Measurements from ENCODE around the gene SPRR5. TPM values are rescaled to one million over a fixed set of nuclear protein-coding genes. Genes with fewer than 3 reads are reported as not detected.

SPRR5 gene
- total and polyA plus RNA-seq, 2 experiments from 2014 or later, result not detected

DNA sequence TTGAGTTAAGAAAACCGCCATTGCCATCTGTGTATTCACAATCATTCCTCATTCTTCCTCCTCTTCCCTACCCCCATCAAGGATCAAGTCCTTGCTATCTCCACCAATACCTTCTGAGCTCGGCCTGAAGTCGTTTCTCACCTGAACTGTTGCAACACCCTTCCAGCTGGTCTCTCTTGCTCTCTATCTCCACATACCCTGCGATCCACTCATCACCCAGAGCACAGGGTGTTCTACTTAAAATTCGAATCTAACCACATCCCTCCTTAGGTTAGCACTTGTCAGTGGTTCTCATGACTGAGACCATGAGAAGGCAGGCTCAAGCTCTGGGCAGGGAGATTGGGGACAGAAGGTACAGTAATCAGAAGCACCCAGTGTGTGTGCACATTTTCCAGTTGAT, 34.1 kb upstream of the SPRR5 start:
- TF ChIP-seq, protein P1, sequence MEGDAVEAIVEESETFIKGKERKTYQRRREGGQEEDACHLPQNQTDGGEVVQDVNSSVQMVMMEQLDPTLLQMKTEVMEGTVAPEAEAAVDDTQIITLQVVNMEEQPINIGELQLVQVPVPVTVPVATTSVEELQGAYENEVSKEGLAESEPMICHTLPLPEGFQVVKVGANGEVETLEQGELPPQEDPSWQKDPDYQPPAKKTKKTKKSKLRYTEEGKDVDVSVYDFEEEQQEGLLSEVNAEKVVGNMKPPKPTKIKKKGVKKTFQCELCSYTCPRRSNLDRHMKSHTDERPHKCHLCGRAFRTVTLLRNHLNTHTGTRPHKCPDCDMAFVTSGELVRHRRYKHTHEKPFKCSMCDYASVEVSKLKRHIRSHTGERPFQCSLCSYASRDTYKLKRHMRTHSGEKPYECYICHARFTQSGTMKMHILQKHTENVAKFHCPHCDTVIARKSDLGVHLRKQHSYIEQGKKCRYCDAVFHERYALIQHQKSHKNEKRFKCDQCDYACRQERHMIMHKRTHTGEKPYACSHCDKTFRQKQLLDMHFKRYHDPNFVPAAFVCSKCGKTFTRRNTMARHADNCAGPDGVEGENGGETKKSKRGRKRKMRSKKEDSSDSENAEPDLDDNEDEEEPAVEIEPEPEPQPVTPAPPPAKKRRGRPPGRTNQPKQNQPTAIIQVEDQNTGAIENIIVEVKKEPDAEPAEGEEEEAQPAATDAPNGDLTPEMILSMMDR (IDR thresholded peaks at IDR 0.05; ENCODE audit: low read depth, low read length), result no peak
- Histone ChIP-seq H3K4me3 (no peak overlapping the region), H3K4me1 (ENCODE audit: low read depth) (no peaks in the 10 kb centered on the region), H3K27ac (no peak overlapping the region), H3K36me3 (no peaks in the 10 kb centered on the region), H3K9me3 (ENCODE audit: low read depth) (no peaks in the 10 kb centered on the region), H3K27me3 (no peaks in the 10 kb centered on the region)
- DNase-seq (ENCODE audit: low read depth in 1 of 2, low spot score in 1 of 2), result no peak

DNA sequence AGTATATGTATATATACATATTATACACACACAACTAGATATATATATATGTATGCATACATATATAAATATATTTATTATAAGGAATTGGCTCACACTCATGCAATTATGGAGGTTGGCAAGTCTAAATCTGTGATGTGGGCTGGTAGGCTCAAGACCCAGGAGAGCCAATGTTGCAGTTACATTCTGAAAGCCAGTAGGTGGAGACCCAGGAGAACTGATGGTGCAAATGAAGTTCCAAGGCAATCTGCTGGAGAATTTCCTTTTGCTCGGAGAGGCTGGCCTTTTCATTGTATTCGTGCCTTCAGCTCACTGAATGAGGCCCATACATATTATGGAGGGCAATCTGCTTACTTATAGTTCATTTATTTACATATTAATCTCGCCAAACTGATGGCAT, 29.2 kb upstream of the SPRR5 start:
- no peak overlapping the region for H3K27ac ChIP-seq
- TF ChIP-seq, protein P1 (IDR thresholded peaks at IDR 0.05; ENCODE audit: low read depth, low read length), result no peak
- no peaks in the 10 kb centered on the region for H3K9me3 ChIP-seq (ENCODE audit: low read depth)
- H3K4me1 ChIP-seq (ENCODE audit: low read depth), result no peaks in the 10 kb centered on the region
- H3K36me3 ChIP-seq, result no peaks in the 10 kb centered on the region
- H3K4me3 ChIP-seq, result no peak overlapping the region
- H3K27me3 ChIP-seq, result no peaks in the 10 kb centered on the region
- peak in 1 of 2 donors; percentile 39 for DNase-seq (ENCODE audit: low read depth in 1 of 2, low spot score in 1 of 2)

DNA sequence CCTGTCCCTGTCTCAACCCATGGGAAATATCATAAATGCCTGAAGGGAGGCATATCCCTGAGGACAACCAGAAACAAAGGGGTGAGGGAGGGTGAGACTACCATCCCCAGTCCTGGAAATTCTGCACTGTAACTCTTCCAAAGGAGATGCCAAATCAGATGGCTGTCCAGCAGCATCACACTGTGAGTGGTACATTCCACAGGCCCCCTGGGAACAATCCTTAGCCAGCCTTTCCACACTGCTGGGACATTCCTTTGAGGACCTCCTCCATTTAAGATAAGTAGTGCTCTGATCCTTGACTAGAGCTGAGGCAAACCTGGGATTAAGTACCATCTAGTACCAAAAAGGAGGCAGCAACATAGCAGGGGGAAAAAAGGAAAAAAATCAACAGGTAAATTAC, 27.9 kb upstream of the SPRR5 start:
- Histone ChIP-seq H3K27me3 (no peaks in the 10 kb centered on the region), H3K4me1 (ENCODE audit: low read depth) (no peaks in the 10 kb centered on the region), H3K4me3 (no peak overlapping the region), H3K36me3 (no peaks in the 10 kb centered on the region), H3K27ac (no peak overlapping the region), H3K9me3 (ENCODE audit: low read depth) (no peaks in the 10 kb centered on the region)
- TF ChIP-seq, protein P1 (IDR thresholded peaks at IDR 0.05; ENCODE audit: low read depth, low read length), result no peak
- DNase-seq (ENCODE audit: low read depth in 1 of 2, low spot score in 1 of 2), result no peak

DNA sequence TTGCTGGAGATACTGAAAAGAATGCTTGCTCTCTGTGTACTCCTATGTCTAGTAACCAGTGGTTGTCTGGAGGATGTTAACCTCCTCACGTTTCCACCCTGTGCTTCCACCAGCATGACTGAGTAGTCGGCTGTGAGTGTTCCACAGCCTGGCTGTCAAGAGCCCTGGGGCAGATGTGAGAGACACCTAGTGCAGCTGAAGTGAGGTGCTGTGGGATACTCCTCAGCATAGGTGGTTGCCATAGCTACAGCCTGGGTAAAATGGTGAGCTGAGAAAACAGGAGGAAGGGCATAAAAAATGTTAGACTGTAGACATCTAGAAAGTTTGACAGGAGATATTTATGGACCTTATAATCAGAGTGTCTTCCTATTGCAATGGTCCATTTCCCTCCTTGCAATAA, 22.8 kb upstream of the SPRR5 start:
- no peaks in the 10 kb centered on the region for H3K9me3 ChIP-seq (ENCODE audit: low read depth)
- H3K27ac ChIP-seq, result no peak overlapping the region
- no peaks in the 10 kb centered on the region for H3K36me3 ChIP-seq
- H3K4me3 ChIP-seq, result no peak overlapping the region
- TF ChIP-seq, protein P1 (IDR thresholded peaks at IDR 0.05; ENCODE audit: low read depth, low read length), result no peak
- H3K4me1 ChIP-seq (ENCODE audit: low read depth), result no peaks in the 10 kb centered on the region
- H3K27me3 ChIP-seq, result no peaks in the 10 kb centered on the region
- DNase-seq (ENCODE audit: low read depth in 1 of 2, low spot score in 1 of 2), result no peak

DNA sequence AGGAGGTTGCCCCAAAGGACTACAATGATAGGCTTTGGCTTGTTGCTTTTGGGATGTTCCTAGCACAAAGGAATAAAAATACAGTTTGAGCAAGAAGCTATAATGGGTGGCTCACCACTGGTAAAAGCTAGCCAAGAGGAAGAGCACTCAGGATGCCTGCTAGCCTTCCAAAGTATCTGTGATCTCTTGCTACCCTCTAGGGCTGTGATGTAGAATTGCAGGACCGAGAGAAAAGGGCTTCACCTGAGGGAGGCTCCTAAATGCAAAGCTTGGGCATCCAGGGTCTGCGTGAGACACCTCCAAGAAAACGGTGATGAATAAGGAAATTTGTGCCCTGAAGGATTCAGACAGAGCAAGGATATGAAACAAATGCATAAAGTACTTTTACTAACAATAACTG, 20.9 kb upstream of the SPRR5 start:
- H3K9me3 ChIP-seq (ENCODE audit: low read depth), result no peaks in the 10 kb centered on the region
- H3K27ac ChIP-seq, result no peak overlapping the region
- H3K36me3 ChIP-seq, result no peaks in the 10 kb centered on the region
- peak in 1 of 2 donors; percentile 2 for DNase-seq (ENCODE audit: low read depth in 1 of 2, low spot score in 1 of 2)
- TF ChIP-seq, protein P1 (IDR thresholded peaks at IDR 0.05; ENCODE audit: low read depth, low read length), result no peak
- H3K27me3 ChIP-seq, result no peaks in the 10 kb centered on the region
- no peaks in the 10 kb centered on the region for H3K4me1 ChIP-seq (ENCODE audit: low read depth)
- no peak overlapping the region for H3K4me3 ChIP-seq

DNA sequence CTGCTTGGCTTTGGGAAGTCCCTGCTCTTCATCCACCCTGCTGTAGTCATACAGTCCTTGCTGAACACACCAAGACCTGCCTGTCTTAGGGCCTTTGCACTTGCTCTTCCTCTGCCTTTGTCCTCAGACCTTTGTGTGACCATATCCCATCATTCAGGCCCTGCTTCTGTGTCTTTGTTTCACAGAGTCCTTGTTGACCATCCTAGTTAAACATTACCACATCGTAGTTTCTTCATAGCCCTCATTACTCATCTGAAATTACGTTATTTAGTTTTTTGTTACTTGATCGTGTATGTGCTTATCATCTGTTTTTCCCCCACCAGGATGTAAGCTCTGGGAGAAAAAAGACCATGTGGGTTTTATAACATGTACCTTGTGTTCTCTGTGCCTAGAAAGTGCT, 18.3 kb upstream of the SPRR5 start:
- TF ChIP-seq, protein P1 (IDR thresholded peaks at IDR 0.05; ENCODE audit: low read depth, low read length), result no peak
- Histone ChIP-seq H3K27me3 (no peaks in the 10 kb centered on the region), H3K4me3 (no peak overlapping the region), H3K4me1 (ENCODE audit: low read depth) (no peaks in the 10 kb centered on the region), H3K9me3 (ENCODE audit: low read depth) (no peaks in the 10 kb centered on the region), H3K27ac (no peak overlapping the region), H3K36me3 (no peaks in the 10 kb centered on the region)
- no peak for DNase-seq (ENCODE audit: low read depth in 1 of 2, low spot score in 1 of 2)
